ENCODE data around the gene CDS2.

DNA sequence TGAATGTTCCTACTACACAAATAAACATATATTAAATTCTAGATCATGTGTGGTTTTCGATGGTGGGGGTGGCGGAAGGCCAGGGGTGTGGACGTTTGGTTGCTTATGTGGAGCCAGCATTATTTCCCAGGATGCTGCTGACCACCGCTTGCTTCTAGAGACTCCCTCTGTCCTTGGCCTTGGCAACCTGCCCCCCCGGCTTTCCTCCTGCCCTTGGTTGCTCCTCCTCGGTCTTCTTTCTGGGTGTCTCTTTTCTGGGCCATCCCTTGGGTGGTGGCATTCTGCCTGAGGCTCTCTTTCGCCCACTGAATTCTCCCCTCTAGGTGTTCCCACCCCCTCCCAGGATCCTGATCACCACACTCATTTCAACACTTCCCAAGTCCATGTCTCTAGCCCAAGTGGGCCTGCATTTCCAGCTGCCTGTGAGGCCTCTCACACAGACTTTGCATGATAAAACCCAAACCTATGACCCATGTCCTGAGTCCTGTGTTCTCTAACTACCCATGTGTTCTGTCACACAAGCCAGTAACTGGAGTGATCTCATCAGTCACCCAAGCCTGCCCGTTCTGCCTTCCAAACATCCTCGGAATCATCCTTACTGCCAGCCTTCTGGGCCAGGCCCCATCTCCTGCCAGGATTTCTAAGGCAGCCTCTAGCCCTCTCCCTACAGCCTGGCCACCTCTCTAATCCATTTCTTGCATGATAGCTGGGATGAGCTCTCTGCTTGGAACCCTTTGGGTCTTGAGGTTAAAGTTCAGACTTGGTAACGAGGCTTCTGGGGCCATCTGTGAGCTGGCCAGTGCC is 71.2 kb downstream of the CDS2 start:
- TF ChIP-seq NBN (IDR thresholded peaks at IDR 0.05): no peak
- TF ChIP-seq EZH2 (IDR thresholded peaks at IDR 0.05; ENCODE audit: borderline replicate concordance, control insufficient read depth, low read depth, low read length): no peak
- TF ChIP-seq MYC (IDR thresholded peaks at IDR 0.05; ENCODE audit: insufficient read depth, insufficient read length, insufficient replicate concordance, low read length, severe bottlenecking): no peak
- TF ChIP-seq ETV6 (conservative IDR thresholded peaks at IDR 0.05 in 1 of 2, IDR thresholded peaks at IDR 0.05 in 1 of 2; ENCODE audit: borderline replicate concordance in 1 of 2, low read depth in 1 of 2): no peak
- no peak for TF ChIP-seq MXI1 (IDR thresholded peaks at IDR 0.05; ENCODE audit: low read depth, low read length)

All from GM12878 (cell line).